Endothelial cell of umbilical vein (primary cell): ENCODE measurements around the gene CCNE1. TPM values are rescaled to one million over a fixed set of nuclear protein-coding genes. Genes with fewer than 3 reads are reported as not detected.

ENCODE experiments used
- BruUV-seq: library from RNA; stranded (reverse); fragments of 400-500 nt; replicated peaks from 2 replicates; lab custom pipeline; 2021; lab: Mats Ljungman, UMichigan
- CTCF ChIA-PET: fragments of 300-600, 350-600 bp; sonication (Branson Sonifier 250); formaldehyde crosslinking; loops from one replicate; lab custom pipeline; 2021; ENCODE audit warnings: antibody characterized with exemption, inconsistent platforms; lab: Charles Lee
- POLR2A ChIA-PET: fragments of 300-600, 350-600 bp; sonication (Branson Sonifier 250); formaldehyde crosslinking; loops from one replicate; lab custom pipeline; 2021; ENCODE audit warnings: antibody characterized with exemption, inconsistent platforms; lab: Charles Lee
- DNase-seq: peaks from one replicate; pipeline ENCODE4 v3.0.0-alpha.2; 2011; ENCODE audit warnings: low read depth, low spot score
- FAIRE-seq: peaks from 2 replicates; lab custom pipeline; 2011; peaks lifted over from hg19 to GRCh38; lab: Jason Lieb, UNC
- H2AFZ ChIP-seq: 2 replicates; pipeline ENCODE4 v1.6.0; 2012; ENCODE audit warnings: low read depth, low read length, control low read depth, inconsistent platforms
- H3K27ac ChIP-seq: 2 replicates; pipeline ENCODE4 v1.5.1; 2011; ENCODE audit warnings: low read depth, mild to moderate bottlenecking, control low read depth, low read length, moderate library complexity; ENCODE audit not compliant: insufficient read depth
- H3K27me3 ChIP-seq, 2 experiments: 2 replicates each; pipeline versions ENCODE4 v1.6.0 to v1.6.1; 2011; ENCODE audit warnings: low read length in 2 of 2, mixed read lengths in 1 of 2; ENCODE audit not compliant: control insufficient read depth in 2 of 2, insufficient read depth in 2 of 2
- H3K36me3 ChIP-seq, 2 experiments: 2 replicates in 1 of 2; 3 replicates in 1 of 2; pipeline ENCODE4 v1.5.1; 2011; ENCODE audit warnings: low read length in 2 of 2, mild to moderate bottlenecking in 1 of 2, moderate library complexity in 1 of 2; ENCODE audit not compliant: control insufficient read depth in 2 of 2, insufficient read depth in 2 of 2; ENCODE audit errors: extremely low read depth in 1 of 2
- H3K4me1 ChIP-seq: 3 replicates; pipeline ENCODE4 v1.5.1; 2011; ENCODE audit warnings: mild to moderate bottlenecking, low read length; ENCODE audit not compliant: control insufficient read depth, insufficient read depth; ENCODE audit errors: extremely low read depth
- H3K4me2 ChIP-seq: 2 replicates; pipeline ENCODE4 v1.6.1; 2011; ENCODE audit warnings: low read length, control low read depth, mixed read lengths; ENCODE audit not compliant: insufficient read depth
- H3K4me3 ChIP-seq, 3 experiments: fragments of 200-600 bp in 1 of 3; sonication (generic), shearing (Covaris generic) in 1 of 3; replicated peaks in 1 of 3; 2 replicates each; pipeline ENCODE4 v1.5.1; 2011 to 2016; ENCODE audit warnings: control low read depth in 3 of 3, low read length in 3 of 3, mild to moderate bottlenecking in 2 of 3, inconsistent platforms in 1 of 3, low read depth in 1 of 3, moderate library complexity in 1 of 3; ENCODE audit not compliant: insufficient read depth in 1 of 3
- H3K79me2 ChIP-seq: 2 replicates; pipeline ENCODE4 v1.6.0; 2012; ENCODE audit warnings: low read length, inconsistent platforms; ENCODE audit not compliant: control insufficient read depth, insufficient read depth
- H3K9ac ChIP-seq: replicated peaks from 2 replicates; pipeline ENCODE3; 2011; ENCODE audit warnings: low read length, control low read depth; ENCODE audit not compliant: insufficient read depth; ENCODE audit errors: extremely low read depth
- H3K9me1 ChIP-seq: replicated peaks from 3 replicates; pipeline ENCODE4 v1.6.0; 2011; ENCODE audit warnings: mild to moderate bottlenecking, low read length; ENCODE audit not compliant: control insufficient read depth, insufficient read depth; ENCODE audit errors: extremely low read depth
- H3K9me3 ChIP-seq: replicated peaks from 2 replicates; pipeline ENCODE4 v1.5.1; 2012; ENCODE audit warnings: low read length, inconsistent platforms; ENCODE audit not compliant: control insufficient read depth, insufficient read depth
- H4K20me1 ChIP-seq: replicated peaks from 2 replicates; pipeline ENCODE3; 2011; ENCODE audit warnings: mild to moderate bottlenecking, low read length; ENCODE audit not compliant: control insufficient read depth, insufficient read depth; ENCODE audit errors: extremely low read depth
- GATA2 ChIP-seq: IDR thresholded peaks from 2 replicates; pipeline ENCODE4 v1.7.0; 2011; ENCODE audit warnings: low read depth, mild to moderate bottlenecking, moderate library complexity, mixed read lengths, low read length; ENCODE audit not compliant: insufficient read length, insufficient read depth
- JUN ChIP-seq: IDR thresholded peaks from 2 replicates; pipeline ENCODE4 v1.6.1; 2011; ENCODE audit warnings: borderline replicate concordance, low read depth; ENCODE audit not compliant: insufficient read length, insufficient read depth
- dilution Hi-C: fragments of 300-500 bp; cut with MboI; formaldehyde crosslinking; loops from one replicate; pipeline ENCODE4 v1.15.0; 2019; ENCODE audit warnings: low sequenced_read_pairs; ENCODE audit not compliant: extremely low pct_ligation_motif_present
- intact Hi-C: fragments of 100-400 bp; cut with micrococcal nuclease; formaldehyde crosslinking; loops from one replicate; pipeline ENCODE4 v1.10.0; 2022
- polyA plus RNA-seq, 4 experiments: library from polyadenylated mRNA; depleted of rRNA in 3 of 4; stranded (reverse) in 3 of 4; unstranded in 1 of 4; fragments of >200 nt; gene quantifications; 2 replicates each; pipeline versions ENCODE4 v1.2.1 to v1.2.3, GENCODE V29; 2011 to 2012; ENCODE audit warnings: missing spikeins in 1 of 4
- total RNA-seq: library from RNA; stranded (reverse); gene quantifications from 2 replicates; pipeline ENCODE4 v1.2.3, GENCODE V29; 2021
- TF ChIP-seq, protein P1 (sequence below): IDR thresholded peaks from 2 replicates; pipeline ENCODE4 v1.6.1; 2011; ENCODE audit not compliant: insufficient read depth, insufficient read length
- TF ChIP-seq, protein P2 (sequence below), 2 donors: IDR thresholded peaks; 1 replicate in 1 of 2; 2 replicates in 1 of 2; pipeline ENCODE4 v1.5.1; 2011; ENCODE audit warnings: low read length in 2 of 2, mild to moderate bottlenecking in 2 of 2, moderate library complexity in 2 of 2, control low read depth in 1 of 2, inconsistent platforms in 1 of 2, low read depth in 1 of 2; ENCODE audit not compliant: insufficient read depth in 1 of 2; ENCODE audit errors: extremely low read depth in 1 of 2

The CCNE1 gene
- total and polyA plus RNA-seq, 2 donors (not counting 3 experiments of a cell fraction or from before 2014, with no cell fraction given): 8.3 to 10.1 TPM

- Histone ChIP-seq H3K9me1 (no peaks in the 10 kb centered on the region), H3K9me3 (no peaks in the 10 kb centered on the region), H3K27ac (no peak overlapping the region), H3K4me1 (no peaks in the 10 kb centered on the region), H3K9ac (no peak overlapping the region), H3K36me3 (no peaks in the 10 kb centered on the region), H3K79me2 (no peaks in the 10 kb centered on the region), H3K27me3 (no peaks in the 10 kb centered on the region), H2AFZ (no peak overlapping the region), H3K4me2 (no peak overlapping the region), H3K4me3 (no peak overlapping the region), H4K20me1 (no peaks in the 10 kb centered on the region)
- ChIA-PET CTCF (no interaction called here), POLR2A (no interaction called here)
- DNase-seq (no peak), FAIRE-seq (no peak)
- no peak for TF ChIP-seq GATA2
- no peak for TF ChIP-seq JUN
- TF ChIP-seq, protein P1, sequence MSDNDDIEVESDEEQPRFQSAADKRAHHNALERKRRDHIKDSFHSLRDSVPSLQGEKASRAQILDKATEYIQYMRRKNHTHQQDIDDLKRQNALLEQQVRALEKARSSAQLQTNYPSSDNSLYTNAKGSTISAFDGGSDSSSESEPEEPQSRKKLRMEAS: no peak
- TF ChIP-seq, protein P2, sequence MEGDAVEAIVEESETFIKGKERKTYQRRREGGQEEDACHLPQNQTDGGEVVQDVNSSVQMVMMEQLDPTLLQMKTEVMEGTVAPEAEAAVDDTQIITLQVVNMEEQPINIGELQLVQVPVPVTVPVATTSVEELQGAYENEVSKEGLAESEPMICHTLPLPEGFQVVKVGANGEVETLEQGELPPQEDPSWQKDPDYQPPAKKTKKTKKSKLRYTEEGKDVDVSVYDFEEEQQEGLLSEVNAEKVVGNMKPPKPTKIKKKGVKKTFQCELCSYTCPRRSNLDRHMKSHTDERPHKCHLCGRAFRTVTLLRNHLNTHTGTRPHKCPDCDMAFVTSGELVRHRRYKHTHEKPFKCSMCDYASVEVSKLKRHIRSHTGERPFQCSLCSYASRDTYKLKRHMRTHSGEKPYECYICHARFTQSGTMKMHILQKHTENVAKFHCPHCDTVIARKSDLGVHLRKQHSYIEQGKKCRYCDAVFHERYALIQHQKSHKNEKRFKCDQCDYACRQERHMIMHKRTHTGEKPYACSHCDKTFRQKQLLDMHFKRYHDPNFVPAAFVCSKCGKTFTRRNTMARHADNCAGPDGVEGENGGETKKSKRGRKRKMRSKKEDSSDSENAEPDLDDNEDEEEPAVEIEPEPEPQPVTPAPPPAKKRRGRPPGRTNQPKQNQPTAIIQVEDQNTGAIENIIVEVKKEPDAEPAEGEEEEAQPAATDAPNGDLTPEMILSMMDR (IDR thresholded peaks at IDR 0.05; ENCODE audit: extremely low read depth in 1 of 2, insufficient read depth in 1 of 2, low read depth in 1 of 2, low read length in 2 of 2): no peak
- BruUV-seq: no TSS peak
- dilution Hi-C loops (no loop called here), intact Hi-C loops (no loop called here)
Measured at GRCh38 chr19:29766100-29766499, 45.7 kb upstream of the CCNE1 start.
